ENCODE results near the gene MAGI2.

Gene MAGI2

GRCh38 chr7:79453558-79454360, at the start of gene MAGI2:
Gene MAGI2 (minus strand): TSS chr7:79453667. CDS start chr7:79453320, 347 bp downstream.
- peaks cover 22% of the 10 kb centered on the region for H3K27me3 Mint-ChIP-seq
- H3K27ac Mint-ChIP-seq (ENCODE audit: low read depth), result no peak within 1 kb of the TSS
- H3K4me1 Mint-ChIP-seq, result peaks cover 11% of the 10 kb centered on the region
- no peak for DNase-seq (ENCODE audit: low spot score in 2 of 2)
- peaks cover 17% of the 10 kb centered on the region for H3K9me3 Mint-ChIP-seq
- ATAC-seq (replicated peaks; ENCODE audit: extremely low read depth, poor library complexity, severe bottlenecking), result no peak
- H3K4me3 Mint-ChIP-seq, result no peak within 1 kb of the TSS
- H3K36me3 Mint-ChIP-seq (ENCODE audit: insufficient read depth), result peaks cover 2% of the 10 kb centered on the region

- Mint-ChIP-seq H3K4me3 (no peak overlapping the region), H3K4me1 (no peaks in the 10 kb centered on the region), H3K9me3 (peaks cover 19% of the 10 kb centered on the region), H3K27ac (ENCODE audit: low read depth) (no peak overlapping the region), H3K36me3 (ENCODE audit: insufficient read depth) (no peaks in the 10 kb centered on the region), H3K27me3 (no peaks in the 10 kb centered on the region)
- DNase-seq (ENCODE audit: low spot score in 2 of 2) (no peak), ATAC-seq (replicated peaks; ENCODE audit: extremely low read depth, poor library complexity, severe bottlenecking) (no peak)
These were observed 48.7 kb upstream of the MAGI2 start for GRCh38 chr7:79502151-79502550.

GRCh38 chr7:79500759-79501158, 47.3 kb upstream of the MAGI2 start:
- DNase-seq (ENCODE audit: low spot score in 2 of 2) (no peak), ATAC-seq (replicated peaks; ENCODE audit: extremely low read depth, poor library complexity, severe bottlenecking) (no peak)
- H3K27ac Mint-ChIP-seq (ENCODE audit: low read depth), result no peak overlapping the region
- peaks cover 19% of the 10 kb centered on the region for H3K9me3 Mint-ChIP-seq
- H3K4me3 Mint-ChIP-seq, result no peak overlapping the region
- H3K4me1 Mint-ChIP-seq, result no peaks in the 10 kb centered on the region
- H3K36me3 Mint-ChIP-seq (ENCODE audit: insufficient read depth), result no peaks in the 10 kb centered on the region
- no peaks in the 10 kb centered on the region for H3K27me3 Mint-ChIP-seq

GRCh38 chr7:79497728-79498127, 44.3 kb upstream of the MAGI2 start:
- Mint-ChIP-seq H3K27me3 (no peaks in the 10 kb centered on the region), H3K4me3 (no peak overlapping the region), H3K36me3 (ENCODE audit: insufficient read depth) (no peaks in the 10 kb centered on the region), H3K4me1 (no peaks in the 10 kb centered on the region), H3K9me3 (peaks cover 12% of the 10 kb centered on the region), H3K27ac (ENCODE audit: low read depth) (no peak overlapping the region)
- ATAC-seq (replicated peaks; ENCODE audit: extremely low read depth, poor library complexity, severe bottlenecking), result no peak
- DNase-seq (ENCODE audit: low spot score in 2 of 2), result no peak

GRCh38 chr7:79495544-79496272, 42.2 kb upstream of the MAGI2 start:
- Mint-ChIP-seq H3K4me3 (no peak overlapping the region), H3K36me3 (ENCODE audit: insufficient read depth) (no peaks in the 10 kb centered on the region), H3K4me1 (no peaks in the 10 kb centered on the region), H3K9me3 (peaks cover 18% of the 10 kb centered on the region), H3K27ac (ENCODE audit: low read depth) (no peak overlapping the region), H3K27me3 (no peaks in the 10 kb centered on the region)
- ATAC-seq (replicated peaks; ENCODE audit: extremely low read depth, poor library complexity, severe bottlenecking) (no peak), DNase-seq (ENCODE audit: low spot score in 2 of 2) (no peak)

GRCh38 chr7:79494046-79494445, 40.6 kb upstream of the MAGI2 start:
- Mint-ChIP-seq H3K9me3 (peaks cover 19% of the 10 kb centered on the region), H3K4me1 (no peaks in the 10 kb centered on the region), H3K36me3 (ENCODE audit: insufficient read depth) (no peaks in the 10 kb centered on the region), H3K27me3 (no peaks in the 10 kb centered on the region), H3K4me3 (no peak overlapping the region), H3K27ac (ENCODE audit: low read depth) (no peak overlapping the region)
- no peak for ATAC-seq (replicated peaks; ENCODE audit: extremely low read depth, poor library complexity, severe bottlenecking)
- no peak for DNase-seq (ENCODE audit: low spot score in 2 of 2)

GRCh38 chr7:79489371-79489770, 35.9 kb upstream of the MAGI2 start:
- H3K4me1 Mint-ChIP-seq, result no peaks in the 10 kb centered on the region

GRCh38 chr7:79478386-79478785, 24.9 kb upstream of the MAGI2 start:
- H3K27me3 Mint-ChIP-seq, result no peaks in the 10 kb centered on the region

More at GRCh38 chr7:79489371-79489770, 35.9 kb upstream of the MAGI2 start:
- Mint-ChIP-seq H3K27me3 (no peaks in the 10 kb centered on the region), H3K9me3 (peaks cover 11% of the 10 kb centered on the region), H3K4me3 (no peak overlapping the region), H3K36me3 (ENCODE audit: insufficient read depth) (no peaks in the 10 kb centered on the region), H3K27ac (ENCODE audit: low read depth) (no peak overlapping the region)
- DNase-seq (ENCODE audit: low spot score in 2 of 2) (no peak), ATAC-seq (replicated peaks; ENCODE audit: extremely low read depth, poor library complexity, severe bottlenecking) (no peak)

GRCh38 chr7:79475455-79475854, 22.0 kb upstream of the MAGI2 start:
- ATAC-seq (replicated peaks; ENCODE audit: extremely low read depth, poor library complexity, severe bottlenecking) (no peak), DNase-seq (ENCODE audit: low spot score in 2 of 2) (no peak)
- Mint-ChIP-seq H3K27ac (ENCODE audit: low read depth) (no peak overlapping the region), H3K4me3 (no peak overlapping the region), H3K9me3 (no peaks in the 10 kb centered on the region), H3K36me3 (ENCODE audit: insufficient read depth) (no peaks in the 10 kb centered on the region), H3K27me3 (no peaks in the 10 kb centered on the region), H3K4me1 (no peaks in the 10 kb centered on the region)

More at GRCh38 chr7:79478386-79478785, 24.9 kb upstream of the MAGI2 start:
- DNase-seq (ENCODE audit: low spot score in 2 of 2) (no peak), ATAC-seq (replicated peaks; ENCODE audit: extremely low read depth, poor library complexity, severe bottlenecking) (no peak)
- Mint-ChIP-seq H3K27ac (ENCODE audit: low read depth) (no peak overlapping the region), H3K4me1 (no peaks in the 10 kb centered on the region), H3K4me3 (no peak overlapping the region), H3K9me3 (peaks cover 10% of the 10 kb centered on the region), H3K36me3 (ENCODE audit: insufficient read depth) (no peaks in the 10 kb centered on the region)

- H3K4me3 Mint-ChIP-seq, result no peak overlapping the region
- no peak overlapping the region for H3K27ac Mint-ChIP-seq (ENCODE audit: low read depth)
- ATAC-seq (replicated peaks; ENCODE audit: extremely low read depth, poor library complexity, severe bottlenecking), result no peak
- no peaks in the 10 kb centered on the region for H3K4me1 Mint-ChIP-seq
- no peaks in the 10 kb centered on the region for H3K27me3 Mint-ChIP-seq
- peaks cover 6% of the 10 kb centered on the region for H3K9me3 Mint-ChIP-seq
- no peak for DNase-seq (ENCODE audit: low spot score in 2 of 2)
- H3K36me3 Mint-ChIP-seq (ENCODE audit: insufficient read depth), result no peaks in the 10 kb centered on the region
These were observed 18.2 kb upstream of the MAGI2 start for GRCh38 chr7:79471699-79472098.

GRCh38 chr7:79471283-79471682, 17.8 kb upstream of the MAGI2 start:
- ATAC-seq (replicated peaks; ENCODE audit: extremely low read depth, poor library complexity, severe bottlenecking), result no peak
- H3K36me3 Mint-ChIP-seq (ENCODE audit: insufficient read depth), result no peaks in the 10 kb centered on the region

GRCh38 chr7:79465551-79465950, 12.1 kb upstream of the MAGI2 start:
- H3K36me3 Mint-ChIP-seq (ENCODE audit: insufficient read depth), result no peaks in the 10 kb centered on the region
- no peak for ATAC-seq (replicated peaks; ENCODE audit: extremely low read depth, poor library complexity, severe bottlenecking)
- DNase-seq (ENCODE audit: low spot score in 2 of 2), result no peak
- H3K9me3 Mint-ChIP-seq, result peaks cover 6% of the 10 kb centered on the region
- H3K4me3 Mint-ChIP-seq, result no peak overlapping the region
- H3K27ac Mint-ChIP-seq (ENCODE audit: low read depth), result no peak overlapping the region
- H3K27me3 Mint-ChIP-seq, result no peaks in the 10 kb centered on the region
- no peaks in the 10 kb centered on the region for H3K4me1 Mint-ChIP-seq

More at GRCh38 chr7:79471283-79471682, 17.8 kb upstream of the MAGI2 start:
- Mint-ChIP-seq H3K27ac (ENCODE audit: low read depth) (no peak overlapping the region), H3K4me3 (no peak overlapping the region), H3K27me3 (no peaks in the 10 kb centered on the region), H3K9me3 (peaks cover 6% of the 10 kb centered on the region), H3K4me1 (no peaks in the 10 kb centered on the region)
- no peak for DNase-seq (ENCODE audit: low spot score in 2 of 2)

GRCh38 chr7:79464051-79464450, 10.6 kb upstream of the MAGI2 start:
- H3K9me3 Mint-ChIP-seq, result peaks cover 12% of the 10 kb centered on the region
- no peak for DNase-seq (ENCODE audit: low spot score in 2 of 2)
- ATAC-seq (replicated peaks; ENCODE audit: extremely low read depth, poor library complexity, severe bottlenecking), result no peak

More at GRCh38 chr7:79464051-79464450, 10.6 kb upstream of the MAGI2 start:
- Mint-ChIP-seq H3K4me3 (no peak overlapping the region), H3K27me3 (no peaks in the 10 kb centered on the region), H3K36me3 (ENCODE audit: insufficient read depth) (no peaks in the 10 kb centered on the region), H3K27ac (ENCODE audit: low read depth) (no peak overlapping the region), H3K4me1 (no peaks in the 10 kb centered on the region)

Measured in central memory CD8-positive, alpha-beta T cell (primary cell).